DND-41 (cell line): ENCODE data around the gene ADNP.

ENCODE experiments used
- EZH2 ChIP-seq: IDR thresholded peaks from 3 replicates; pipeline ENCODE4 v1.6.1; 2012; ENCODE audit warnings: borderline replicate concordance, low read depth, mild to moderate bottlenecking, moderate library complexity, low read length, inconsistent platforms; ENCODE audit not compliant: severe bottlenecking
- TF ChIP-seq, protein P1 (sequence below): IDR thresholded peaks from 2 replicates; pipeline ENCODE4 v1.5.1; 2012; ENCODE audit warnings: borderline replicate concordance, low read length, moderate library complexity, mild to moderate bottlenecking; ENCODE audit not compliant: poor library complexity, severe bottlenecking; ENCODE audit errors: extremely low read depth

DNA sequence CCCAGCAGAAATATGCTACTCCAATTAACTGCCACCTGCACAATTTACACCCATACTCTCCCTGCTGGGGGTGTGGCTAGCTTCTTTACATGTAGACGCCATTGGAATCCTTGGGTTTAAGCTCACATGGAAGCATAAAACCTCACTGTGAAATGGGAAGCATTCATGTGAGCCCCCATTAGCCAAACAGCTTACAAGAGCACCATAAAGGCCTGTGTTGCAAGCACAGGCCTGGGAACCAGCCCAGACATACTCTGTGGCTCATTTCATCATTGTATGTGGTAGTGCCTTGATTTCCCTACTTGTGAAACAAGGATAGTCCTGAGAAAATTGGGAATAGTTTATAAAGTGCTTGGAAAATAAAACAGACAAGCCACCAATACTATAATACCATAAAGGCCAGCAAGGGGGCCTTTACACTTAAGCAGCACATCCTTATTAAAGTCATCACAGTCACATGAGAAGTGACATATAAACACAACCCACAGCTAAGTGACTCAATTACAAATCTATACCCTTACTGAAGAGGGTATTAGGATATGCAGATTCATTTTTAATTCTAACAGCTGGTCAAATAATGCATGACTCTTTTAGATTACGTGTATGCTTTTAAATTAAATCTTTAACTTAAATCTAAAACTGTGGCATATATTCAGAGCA lies 6.8 kb downstream of the ADNP start:
- TF ChIP-seq, protein P1, sequence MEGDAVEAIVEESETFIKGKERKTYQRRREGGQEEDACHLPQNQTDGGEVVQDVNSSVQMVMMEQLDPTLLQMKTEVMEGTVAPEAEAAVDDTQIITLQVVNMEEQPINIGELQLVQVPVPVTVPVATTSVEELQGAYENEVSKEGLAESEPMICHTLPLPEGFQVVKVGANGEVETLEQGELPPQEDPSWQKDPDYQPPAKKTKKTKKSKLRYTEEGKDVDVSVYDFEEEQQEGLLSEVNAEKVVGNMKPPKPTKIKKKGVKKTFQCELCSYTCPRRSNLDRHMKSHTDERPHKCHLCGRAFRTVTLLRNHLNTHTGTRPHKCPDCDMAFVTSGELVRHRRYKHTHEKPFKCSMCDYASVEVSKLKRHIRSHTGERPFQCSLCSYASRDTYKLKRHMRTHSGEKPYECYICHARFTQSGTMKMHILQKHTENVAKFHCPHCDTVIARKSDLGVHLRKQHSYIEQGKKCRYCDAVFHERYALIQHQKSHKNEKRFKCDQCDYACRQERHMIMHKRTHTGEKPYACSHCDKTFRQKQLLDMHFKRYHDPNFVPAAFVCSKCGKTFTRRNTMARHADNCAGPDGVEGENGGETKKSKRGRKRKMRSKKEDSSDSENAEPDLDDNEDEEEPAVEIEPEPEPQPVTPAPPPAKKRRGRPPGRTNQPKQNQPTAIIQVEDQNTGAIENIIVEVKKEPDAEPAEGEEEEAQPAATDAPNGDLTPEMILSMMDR, result no peak
- no peak for TF ChIP-seq EZH2
